HEK293 (cell line): ENCODE data around the gene CTIF.

Source experiments
- BCL11B ChIP-seq: fragments of 450-650 bp; formaldehyde crosslinking; IDR thresholded peaks from 2 replicates; pipeline ENCODE4 v1.5.1; 2016; ENCODE audit warnings: low read depth, missing biosample characterization, missing genetic modification characterization
- GLI4 ChIP-seq: fragments of 450-650 bp; formaldehyde crosslinking; IDR thresholded peaks from 2 replicates; pipeline ENCODE4 v1.5.1; 2016; ENCODE audit warnings: missing biosample characterization, missing genetic modification characterization
- HOXA7 ChIP-seq: sonication (generic); formaldehyde crosslinking; IDR thresholded peaks from 2 replicates; pipeline ENCODE4 v1.8.1; 2022; ENCODE audit warnings: missing genetic modification reagents, borderline replicate concordance
- MEIS1 ChIP-seq: sonication (generic); formaldehyde crosslinking; IDR thresholded peaks from 2 replicates; pipeline ENCODE4 v1.8.1; 2022; ENCODE audit warnings: missing genetic modification reagents, mild to moderate bottlenecking, borderline replicate concordance
- MYNN ChIP-seq: fragments of 450-650 bp; formaldehyde crosslinking; IDR thresholded peaks from 2 replicates; pipeline ENCODE4 v1.5.1; 2016; ENCODE audit warnings: missing biosample characterization, missing genetic modification characterization, borderline replicate concordance
- MZF1 ChIP-seq: fragments of 450-650 bp; formaldehyde crosslinking; IDR thresholded peaks from 2 replicates; pipeline ENCODE4 v1.5.1; 2017; ENCODE audit warnings: missing biosample characterization, missing genetic modification characterization, borderline replicate concordance
- OVOL3 ChIP-seq: fragments of 450-650 bp; formaldehyde crosslinking; IDR thresholded peaks from 2 replicates; pipeline ENCODE4 v1.5.1; 2016; ENCODE audit warnings: missing biosample characterization, missing genetic modification characterization
- PRDM1 ChIP-seq: fragments of 450-650 bp; formaldehyde crosslinking; IDR thresholded peaks from 2 replicates; pipeline ENCODE4; 2016; ENCODE audit warnings: missing biosample characterization, missing genetic modification characterization
- ZBTB7A ChIP-seq: fragments of 450-650 bp; formaldehyde crosslinking; IDR thresholded peaks from 2 replicates; pipeline ENCODE4 v1.5.1; 2016; ENCODE audit warnings: low read depth, missing biosample characterization, missing genetic modification characterization
- ZFP41 ChIP-seq: fragments of 450-650 bp; formaldehyde crosslinking; IDR thresholded peaks from 2 replicates; pipeline ENCODE4 v1.5.1; 2016; ENCODE audit warnings: missing biosample characterization, missing genetic modification characterization, borderline replicate concordance
- ZNF10 ChIP-seq: fragments of 450-650 bp; formaldehyde crosslinking; IDR thresholded peaks from 2 replicates; pipeline ENCODE4 v1.5.1; 2017; ENCODE audit warnings: missing biosample characterization, missing genetic modification characterization
- ZNF112 ChIP-seq: fragments of 450-650 bp; formaldehyde crosslinking; IDR thresholded peaks from 2 replicates; pipeline ENCODE4 v1.5.0; 2017; ENCODE audit warnings: missing biosample characterization, missing genetic modification characterization
- ZNF202 ChIP-seq: fragments of 450-650 bp; formaldehyde crosslinking; IDR thresholded peaks from 2 replicates; pipeline ENCODE4 v1.5.1; 2016; ENCODE audit warnings: missing biosample characterization, missing genetic modification characterization, borderline replicate concordance
- ZNF23 ChIP-seq: fragments of 450-650 bp; formaldehyde crosslinking; IDR thresholded peaks from 2 replicates; pipeline ENCODE4 v1.5.1; 2016; ENCODE audit warnings: missing biosample characterization, missing genetic modification characterization, borderline replicate concordance
- ZNF248 ChIP-seq: fragments of 450-650 bp; formaldehyde crosslinking; IDR thresholded peaks from 2 replicates; pipeline ENCODE4 v1.5.1; 2017; ENCODE audit warnings: missing biosample characterization, missing genetic modification characterization
- ZNF311 ChIP-seq: fragments of 450-650 bp; formaldehyde crosslinking; IDR thresholded peaks from 2 replicates; pipeline ENCODE4 v1.5.1; 2017; ENCODE audit warnings: missing biosample characterization, missing genetic modification characterization, borderline replicate concordance
- ZNF354C ChIP-seq: fragments of 450-650 bp; formaldehyde crosslinking; IDR thresholded peaks from 2 replicates; pipeline ENCODE4 v1.5.1; 2016; ENCODE audit warnings: missing biosample characterization, missing genetic modification characterization, low read depth, borderline replicate concordance
- ZNF37A ChIP-seq: fragments of 450-650 bp; IDR thresholded peaks from 2 replicates; pipeline ENCODE4 v1.5.1; 2018; ENCODE audit warnings: missing biosample characterization, missing genetic modification characterization
- ZNF510 ChIP-seq: fragments of 450-650 bp; formaldehyde crosslinking; IDR thresholded peaks from 2 replicates; pipeline ENCODE4 v1.5.1; 2018; ENCODE audit warnings: mild to moderate bottlenecking, missing genetic modification characterization, missing biosample characterization; ENCODE audit not compliant: insufficient replicate concordance
- ZNF558 ChIP-seq: fragments of 450-650 bp; formaldehyde crosslinking; IDR thresholded peaks from 2 replicates; pipeline ENCODE4 v1.5.1; 2016; ENCODE audit warnings: missing biosample characterization, missing genetic modification characterization
- ZNF596 ChIP-seq: fragments of 450-650 bp; IDR thresholded peaks from 2 replicates; pipeline ENCODE4 v1.5.0; 2018; ENCODE audit warnings: missing biosample characterization, mild to moderate bottlenecking, missing genetic modification characterization, moderate library complexity
- ZNF707 ChIP-seq: fragments of 450-650 bp; formaldehyde crosslinking; IDR thresholded peaks from 2 replicates; pipeline ENCODE4 v1.5.1; 2016; ENCODE audit warnings: missing biosample characterization, missing genetic modification characterization
- ZNF747 ChIP-seq: fragments of 450-650 bp; formaldehyde crosslinking; IDR thresholded peaks from 2 replicates; pipeline ENCODE4 v1.5.1; 2016; ENCODE audit warnings: missing biosample characterization, missing genetic modification characterization
- ZNF777 ChIP-seq: fragments of 450-650 bp; formaldehyde crosslinking; IDR thresholded peaks from 2 replicates; pipeline ENCODE4 v1.5.1; 2017; ENCODE audit warnings: missing biosample characterization, missing genetic modification characterization, borderline replicate concordance
- ZNF830 ChIP-seq: fragments of 450-650 bp; IDR thresholded peaks from 2 replicates; pipeline ENCODE4 v1.5.0; 2018; ENCODE audit warnings: missing biosample characterization, missing genetic modification characterization, low read depth, mild to moderate bottlenecking, moderate library complexity
- ZSCAN16 ChIP-seq: fragments of 450-650 bp; formaldehyde crosslinking; IDR thresholded peaks from 2 replicates; pipeline ENCODE4 v1.5.1; 2016; ENCODE audit warnings: missing biosample characterization, missing genetic modification characterization
- TF ChIP-seq, protein P1 (sequence below): fragments of 450-650 bp; formaldehyde crosslinking; IDR thresholded peaks from 2 replicates; pipeline ENCODE4 v1.5.1; 2016; ENCODE audit warnings: missing biosample characterization, missing genetic modification characterization
- TF ChIP-seq, protein P2 (sequence below): fragments of 450-650 bp; formaldehyde crosslinking; IDR thresholded peaks from 2 replicates; pipeline ENCODE4 v1.5.1; 2016; ENCODE audit warnings: missing biosample characterization, missing genetic modification characterization
- TF ChIP-seq, protein P3 (sequence below): fragments of 450-650 bp; formaldehyde crosslinking; IDR thresholded peaks from 2 replicates; pipeline ENCODE4 v1.5.1; 2017; ENCODE audit warnings: missing biosample characterization, missing genetic modification characterization
- TF ChIP-seq, protein P4 (sequence below): fragments of 450-650 bp; formaldehyde crosslinking; IDR thresholded peaks from 2 replicates; pipeline ENCODE4 v1.5.1; 2017; ENCODE audit warnings: missing biosample characterization, missing genetic modification characterization
- TF ChIP-seq, protein P5 (sequence below): fragments of 450-650 bp; formaldehyde crosslinking; IDR thresholded peaks from 2 replicates; pipeline ENCODE4 v1.5.1; 2016; ENCODE audit warnings: missing biosample characterization, missing genetic modification characterization, low read depth

Gene CTIF

DNA sequence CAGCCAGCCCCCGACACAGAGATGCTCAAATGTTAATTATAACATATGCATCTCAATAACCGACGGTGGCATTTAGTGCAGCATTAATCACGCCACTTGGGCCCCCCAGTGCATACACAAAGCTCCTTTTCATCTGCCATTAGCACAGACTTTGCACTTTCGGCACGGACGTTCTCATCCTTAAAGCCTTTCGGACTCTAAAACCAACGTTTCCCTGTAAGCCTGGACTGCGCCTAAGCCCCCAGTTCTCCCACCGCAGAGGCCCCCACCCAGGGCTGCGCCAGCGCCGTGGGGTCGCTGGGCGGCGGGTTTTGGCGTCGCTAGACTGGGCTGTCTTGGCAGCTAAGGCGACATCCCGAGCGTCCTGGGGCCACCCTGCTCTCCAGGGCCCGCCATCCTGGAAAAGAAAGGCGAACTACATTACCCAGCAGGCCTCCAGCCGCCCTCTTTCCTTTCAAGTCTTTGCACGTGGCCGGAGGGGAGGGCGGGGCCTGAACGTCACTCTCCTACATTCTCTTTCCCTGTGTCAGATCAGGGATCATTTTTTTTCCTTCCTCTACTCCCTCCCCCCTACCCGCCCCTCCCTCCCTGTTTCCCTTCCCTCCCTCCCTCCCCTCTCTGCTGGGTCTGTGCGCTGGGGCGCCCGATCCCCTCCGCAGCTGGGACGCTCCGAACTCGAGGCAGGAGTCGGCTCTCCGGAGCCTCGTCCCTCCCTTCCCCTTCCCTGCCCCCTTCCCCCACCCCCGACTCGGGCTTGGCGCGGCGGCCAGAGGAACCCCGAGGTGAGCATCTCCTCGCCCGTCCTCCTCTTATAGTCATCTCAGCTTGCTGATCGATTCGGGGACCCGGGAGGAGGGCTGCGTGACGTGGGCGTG, at the start of gene CTIF (continued):
- TF ChIP-seq, protein P1, sequence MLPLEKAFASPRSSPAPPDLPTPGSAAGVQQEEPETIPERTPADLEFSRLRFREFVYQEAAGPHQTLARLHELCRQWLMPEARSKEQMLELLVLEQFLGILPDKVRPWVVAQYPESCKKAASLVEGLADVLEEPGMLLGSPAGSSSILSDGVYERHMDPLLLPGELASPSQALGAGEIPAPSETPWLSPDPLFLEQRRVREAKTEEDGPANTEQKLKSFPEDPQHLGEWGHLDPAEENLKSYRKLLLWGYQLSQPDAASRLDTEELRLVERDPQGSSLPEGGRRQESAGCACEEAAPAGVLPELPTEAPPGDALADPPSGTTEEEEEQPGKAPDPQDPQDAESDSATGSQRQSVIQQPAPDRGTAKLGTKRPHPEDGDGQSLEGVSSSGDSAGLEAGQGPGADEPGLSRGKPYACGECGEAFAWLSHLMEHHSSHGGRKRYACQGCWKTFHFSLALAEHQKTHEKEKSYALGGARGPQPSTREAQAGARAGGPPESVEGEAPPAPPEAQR (tag by site-specific recombination), result no peak
- TF ChIP-seq OVOL3 (tag by site-specific recombination), result no peak
- TF ChIP-seq, protein P2, sequence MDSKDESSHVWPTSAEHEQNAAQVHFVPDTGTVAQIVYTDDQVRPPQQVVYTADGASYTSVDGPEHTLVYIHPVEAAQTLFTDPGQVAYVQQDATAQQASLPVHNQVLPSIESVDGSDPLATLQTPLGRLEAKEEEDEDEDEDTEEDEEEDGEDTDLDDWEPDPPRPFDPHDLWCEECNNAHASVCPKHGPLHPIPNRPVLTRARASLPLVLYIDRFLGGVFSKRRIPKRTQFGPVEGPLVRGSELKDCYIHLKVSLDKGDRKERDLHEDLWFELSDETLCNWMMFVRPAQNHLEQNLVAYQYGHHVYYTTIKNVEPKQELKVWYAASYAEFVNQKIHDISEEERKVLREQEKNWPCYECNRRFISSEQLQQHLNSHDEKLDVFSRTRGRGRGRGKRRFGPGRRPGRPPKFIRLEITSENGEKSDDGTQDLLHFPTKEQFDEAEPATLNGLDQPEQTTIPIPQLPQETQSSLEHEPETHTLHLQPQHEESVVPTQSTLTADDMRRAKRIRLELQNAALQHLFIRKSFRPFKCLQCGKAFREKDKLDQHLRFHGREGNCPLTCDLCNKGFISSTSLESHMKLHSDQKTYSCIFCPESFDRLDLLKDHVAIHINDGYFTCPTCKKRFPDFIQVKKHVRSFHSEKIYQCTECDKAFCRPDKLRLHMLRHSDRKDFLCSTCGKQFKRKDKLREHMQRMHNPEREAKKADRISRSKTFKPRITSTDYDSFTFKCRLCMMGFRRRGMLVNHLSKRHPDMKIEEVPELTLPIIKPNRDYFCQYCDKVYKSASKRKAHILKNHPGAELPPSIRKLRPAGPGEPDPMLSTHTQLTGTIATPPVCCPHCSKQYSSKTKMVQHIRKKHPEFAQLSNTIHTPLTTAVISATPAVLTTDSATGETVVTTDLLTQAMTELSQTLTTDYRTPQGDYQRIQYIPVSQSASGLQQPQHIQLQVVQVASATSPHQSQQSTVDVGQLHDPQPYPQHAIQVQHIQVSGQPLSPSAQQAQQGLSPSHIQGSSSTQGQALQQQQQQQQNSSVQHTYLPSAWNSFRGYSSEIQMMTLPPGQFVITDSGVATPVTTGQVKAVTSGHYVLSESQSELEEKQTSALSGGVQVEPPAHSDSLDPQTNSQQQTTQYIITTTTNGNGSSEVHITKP (tag by site-specific recombination), result no peak
- no peak for TF ChIP-seq ZNF248
- TF ChIP-seq ZNF830 (tag by site-specific recombination), result no peak
- peak; percentile 36 for TF ChIP-seq PRDM1 (tag by site-specific recombination)
- TF ChIP-seq ZNF707 (tag by site-specific recombination), result no peak
- no peak for TF ChIP-seq ZNF311 (tag by site-specific recombination)
- TF ChIP-seq ZNF37A (tag by site-specific recombination), result no peak
- TF ChIP-seq, protein P3, sequence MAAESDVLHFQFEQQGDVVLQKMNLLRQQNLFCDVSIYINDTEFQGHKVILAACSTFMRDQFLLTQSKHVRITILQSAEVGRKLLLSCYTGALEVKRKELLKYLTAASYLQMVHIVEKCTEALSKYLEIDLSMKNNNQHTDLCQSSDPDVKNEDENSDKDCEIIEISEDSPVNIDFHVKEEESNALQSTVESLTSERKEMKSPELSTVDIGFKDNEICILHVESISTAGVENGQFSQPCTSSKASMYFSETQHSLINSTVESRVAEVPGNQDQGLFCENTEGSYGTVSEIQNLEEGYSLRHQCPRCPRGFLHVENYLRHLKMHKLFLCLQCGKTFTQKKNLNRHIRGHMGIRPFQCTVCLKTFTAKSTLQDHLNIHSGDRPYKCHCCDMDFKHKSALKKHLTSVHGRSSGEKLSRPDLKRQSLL (tag by site-specific recombination), result no peak
- no peak for TF ChIP-seq ZNF23 (tag by site-specific recombination)
- no peak for TF ChIP-seq ZSCAN16
- no peak for TF ChIP-seq ZNF10 (tag by site-specific recombination)
- no peak for TF ChIP-seq ZNF202 (tag by site-specific recombination)
- TF ChIP-seq MYNN (tag by site-specific recombination), result no peak
- no peak for TF ChIP-seq ZNF354C (tag by site-specific recombination)
- TF ChIP-seq, protein P4, sequence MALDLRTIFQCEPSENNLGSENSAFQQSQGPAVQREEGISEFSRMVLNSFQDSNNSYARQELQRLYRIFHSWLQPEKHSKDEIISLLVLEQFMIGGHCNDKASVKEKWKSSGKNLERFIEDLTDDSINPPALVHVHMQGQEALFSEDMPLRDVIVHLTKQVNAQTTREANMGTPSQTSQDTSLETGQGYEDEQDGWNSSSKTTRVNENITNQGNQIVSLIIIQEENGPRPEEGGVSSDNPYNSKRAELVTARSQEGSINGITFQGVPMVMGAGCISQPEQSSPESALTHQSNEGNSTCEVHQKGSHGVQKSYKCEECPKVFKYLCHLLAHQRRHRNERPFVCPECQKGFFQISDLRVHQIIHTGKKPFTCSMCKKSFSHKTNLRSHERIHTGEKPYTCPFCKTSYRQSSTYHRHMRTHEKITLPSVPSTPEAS (tag by site-specific recombination), result no peak
- TF ChIP-seq MEIS1 (CRISPR knock-in tag), result no peak
- TF ChIP-seq ZBTB7A (tag by site-specific recombination), result no peak
- TF ChIP-seq, protein P5, sequence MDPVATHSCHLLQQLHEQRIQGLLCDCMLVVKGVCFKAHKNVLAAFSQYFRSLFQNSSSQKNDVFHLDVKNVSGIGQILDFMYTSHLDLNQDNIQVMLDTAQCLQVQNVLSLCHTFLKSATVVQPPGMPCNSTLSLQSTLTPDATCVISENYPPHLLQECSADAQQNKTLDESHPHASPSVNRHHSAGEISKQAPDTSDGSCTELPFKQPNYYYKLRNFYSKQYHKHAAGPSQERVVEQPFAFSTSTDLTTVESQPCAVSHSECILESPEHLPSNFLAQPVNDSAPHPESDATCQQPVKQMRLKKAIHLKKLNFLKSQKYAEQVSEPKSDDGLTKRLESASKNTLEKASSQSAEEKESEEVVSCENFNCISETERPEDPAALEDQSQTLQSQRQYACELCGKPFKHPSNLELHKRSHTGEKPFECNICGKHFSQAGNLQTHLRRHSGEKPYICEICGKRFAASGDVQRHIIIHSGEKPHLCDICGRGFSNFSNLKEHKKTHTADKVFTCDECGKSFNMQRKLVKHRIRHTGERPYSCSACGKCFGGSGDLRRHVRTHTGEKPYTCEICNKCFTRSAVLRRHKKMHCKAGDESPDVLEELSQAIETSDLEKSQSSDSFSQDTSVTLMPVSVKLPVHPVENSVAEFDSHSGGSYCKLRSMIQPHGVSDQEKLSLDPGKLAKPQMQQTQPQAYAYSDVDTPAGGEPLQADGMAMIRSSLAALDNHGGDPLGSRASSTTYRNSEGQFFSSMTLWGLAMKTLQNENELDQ (tag by site-specific recombination), result no peak
- TF ChIP-seq BCL11B (tag by site-specific recombination), result no peak
- no peak for TF ChIP-seq MZF1 (tag by site-specific recombination)
- no peak for TF ChIP-seq ZNF112 (tag by site-specific recombination)
- no peak for TF ChIP-seq ZNF558 (tag by site-specific recombination)
- no peak for TF ChIP-seq ZNF747 (tag by site-specific recombination)
- TF ChIP-seq ZNF777 (tag by site-specific recombination), result no peak
- TF ChIP-seq GLI4 (tag by site-specific recombination), result no peak
- no peak for TF ChIP-seq ZNF596 (tag by site-specific recombination)
- no peak for TF ChIP-seq ZFP41 (tag by site-specific recombination)
- no peak for TF ChIP-seq ZNF510 (tag by site-specific recombination)
- no peak for TF ChIP-seq HOXA7
